Measurements from ENCODE around the gene SLC23A1. TPM values are rescaled to one million over a fixed set of nuclear protein-coding genes. Genes with fewer than 3 reads are reported as not detected.

SLC23A1 gene
- total and polyA plus RNA-seq, 9 of the 15 experiments (the other 6 are each of a cell fraction or from before 2014, with no cell fraction given) = 0.03 to 0.20 (median 0.05) TPM; not detected in 5

DNA sequence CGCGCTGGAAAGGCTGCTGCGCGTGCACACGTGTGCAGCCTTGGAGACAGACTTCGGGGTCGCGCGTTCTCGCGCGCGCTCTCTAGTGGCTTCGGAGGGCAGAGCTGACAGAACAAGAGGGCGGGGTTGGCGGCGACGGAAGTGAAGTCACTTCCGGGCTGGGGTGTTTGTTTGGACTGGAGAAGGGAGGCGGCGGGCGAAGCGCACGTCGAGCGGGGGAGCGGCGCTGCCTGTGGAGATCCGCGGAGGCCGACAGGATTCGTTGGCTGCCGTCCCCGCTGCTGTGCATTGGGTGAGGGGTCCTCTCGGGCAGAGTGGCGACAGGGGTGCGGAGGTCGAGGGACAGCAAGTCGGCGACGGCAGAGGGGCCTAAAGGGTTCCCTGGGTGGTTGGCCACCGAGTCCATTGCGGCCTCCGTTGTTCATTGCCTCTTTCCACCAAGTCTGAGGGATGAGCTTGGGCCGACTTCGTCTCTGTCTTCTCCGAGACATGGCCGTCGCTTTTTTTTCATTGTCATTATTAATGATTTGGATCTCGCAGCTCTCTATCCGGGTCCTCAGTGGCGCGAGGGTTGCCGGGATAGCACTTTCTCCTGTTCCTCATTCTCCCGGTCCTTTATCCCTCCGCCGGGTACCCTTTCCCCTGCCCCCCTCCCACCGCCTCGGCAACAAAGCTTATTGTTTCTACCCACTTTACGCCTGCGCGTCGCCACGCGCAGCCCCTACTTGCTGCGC, 41.2 kb downstream of the SLC23A1 start, which contains the start of gene PAIP2 (continued):
- TF ChIP-seq RBM15 (IDR thresholded peaks at IDR 0.05; ENCODE audit: insufficient read depth, low read length) = no peak
- TF ChIP-seq ZNF589 (CRISPR knock-in tag; IDR thresholded peaks at IDR 0.05; ENCODE audit: low read depth) = peak; percentile 58; the same call in 1 of the 2 replicates
- no peak for TF ChIP-seq HOMEZ (CRISPR knock-in tag; IDR thresholded peaks at IDR 0.05)
- no peak for TF ChIP-seq MLX (CRISPR knock-in tag; conservative IDR thresholded peaks at IDR 0.05)
- TF ChIP-seq KDM1A (IDR thresholded peaks at IDR 0.05) = no peak
- no peak for TF ChIP-seq NR1H2 (CRISPR knock-in tag; IDR thresholded peaks at IDR 0.05)
- no peak for TF ChIP-seq NUFIP1 (IDR thresholded peaks at IDR 0.05; ENCODE audit: partially characterized antibody)
- TF ChIP-seq ZNF121 (CRISPR knock-in tag; conservative IDR thresholded peaks at IDR 0.05) = no peak
- TF ChIP-seq ZNF696 (CRISPR knock-in tag; conservative IDR thresholded peaks at IDR 0.05) = no peak
- peak; percentile 90; the same call in 1 of the 2 replicates for TF ChIP-seq FOXP1 (CRISPR knock-in tag; IDR thresholded peaks at IDR 0.05)
- no peak for TF ChIP-seq HNRNPK (IDR thresholded peaks at IDR 0.05; ENCODE audit: low read depth, low read length, poor library complexity, severe bottlenecking)
- TF ChIP-seq, protein P1, sequence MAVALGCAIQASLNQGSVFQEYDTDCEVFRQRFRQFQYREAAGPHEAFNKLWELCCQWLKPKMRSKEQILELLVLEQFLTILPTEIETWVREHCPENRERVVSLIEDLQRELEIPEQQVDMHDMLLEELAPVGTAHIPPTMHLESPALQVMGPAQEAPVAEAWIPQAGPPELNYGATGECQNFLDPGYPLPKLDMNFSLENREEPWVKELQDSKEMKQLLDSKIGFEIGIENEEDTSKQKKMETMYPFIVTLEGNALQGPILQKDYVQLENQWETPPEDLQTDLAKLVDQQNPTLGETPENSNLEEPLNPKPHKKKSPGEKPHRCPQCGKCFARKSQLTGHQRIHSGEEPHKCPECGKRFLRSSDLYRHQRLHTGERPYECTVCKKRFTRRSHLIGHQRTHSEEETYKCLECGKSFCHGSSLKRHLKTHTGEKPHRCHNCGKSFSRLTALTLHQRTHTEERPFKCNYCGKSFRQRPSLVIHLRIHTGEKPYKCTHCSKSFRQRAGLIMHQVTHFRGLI (CRISPR knock-in tag; IDR thresholded peaks at IDR 0.05) = no peak
- TF ChIP-seq IFI16 (CRISPR knock-in tag; IDR thresholded peaks at IDR 0.05) = no peak
- TF ChIP-seq, protein P2, sequence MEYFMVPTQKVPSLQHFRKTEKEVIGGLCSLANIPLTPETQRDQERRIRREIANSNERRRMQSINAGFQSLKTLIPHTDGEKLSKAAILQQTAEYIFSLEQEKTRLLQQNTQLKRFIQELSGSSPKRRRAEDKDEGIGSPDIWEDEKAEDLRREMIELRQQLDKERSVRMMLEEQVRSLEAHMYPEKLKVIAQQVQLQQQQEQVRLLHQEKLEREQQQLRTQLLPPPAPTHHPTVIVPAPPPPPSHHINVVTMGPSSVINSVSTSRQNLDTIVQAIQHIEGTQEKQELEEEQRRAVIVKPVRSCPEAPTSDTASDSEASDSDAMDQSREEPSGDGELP (CRISPR knock-in tag; IDR thresholded peaks at IDR 0.05; ENCODE audit: borderline replicate concordance) = peak; percentile 91
- no peak for TF ChIP-seq HDAC3 (IDR thresholded peaks at IDR 0.05; ENCODE audit: borderline replicate concordance, partially characterized antibody)
- no peak for TF ChIP-seq ZNF174 (CRISPR knock-in tag; IDR thresholded peaks at IDR 0.05)
- TF ChIP-seq ZNF133 (CRISPR knock-in tag; IDR thresholded peaks at IDR 0.05) = no peak
- TF ChIP-seq TRIM28 (IDR thresholded peaks at IDR 0.05) = no peak
- TF ChIP-seq JUN (IDR thresholded peaks at IDR 0.05; ENCODE audit: borderline replicate concordance, low read depth, low read length) = peak; percentile 72; the same call in 1 of the 2 replicates
- TF ChIP-seq JUN (CRISPR knock-in tag; IDR thresholded peaks at IDR 0.05; ENCODE audit: borderline replicate concordance) = no peak
- peak; percentile 58; the same call in 1 of the 2 replicates for TF ChIP-seq ZNF143 (CRISPR knock-in tag; IDR thresholded peaks at IDR 0.05)
- peak; percentile 78 for TF ChIP-seq RFX1 (IDR thresholded peaks at IDR 0.05)
- TF ChIP-seq RBFOX2 (IDR thresholded peaks at IDR 0.05; ENCODE audit: low read depth, low read length) = peak; percentile 99
- no peak for TF ChIP-seq PHF21A (IDR thresholded peaks at IDR 0.05; ENCODE audit: borderline replicate concordance, low read depth)
- TF ChIP-seq ZNF316 (IDR thresholded peaks at IDR 0.05) = peak; percentile 50
- TF ChIP-seq ZNF431 (CRISPR knock-in tag; IDR thresholded peaks at IDR 0.05) = 0 out of 2 replicates have a peak, but pooled peaks have one; percentile 72
